H1 (cell line): ENCODE measurements around the gene USP36. TPM values are rescaled to one million over a fixed set of nuclear protein-coding genes. Genes with fewer than 3 reads are reported as not detected.

Experiments used
- polyA plus RNA-seq, 7 experiments: library from polyadenylated mRNA; depleted of rRNA in 3 of 7; stranded (reverse) in 5 of 7; unstranded in 2 of 7; fragments of >200 nt in 5 of 7; fragments of 200-250 nt in 2 of 7; gene quantifications; 1 replicate in 5 of 7; 2 replicates in 1 of 7; 4 replicates in 1 of 7; pipeline versions ENCODE4 v1.2.1 to v1.2.3, GENCODE V29; 2011 to 2013; ENCODE audit warnings: missing spikeins in 2 of 7, mixed read lengths in 2 of 7
- total RNA-seq: library from RNA; stranded (reverse); fragmentation: NEBNext Ultra II Directional; extraction: Animal tissue kit (Norgen Biotek cat#: 25700); gene quantifications from 2 replicates; pipeline ENCODE4 v1.2.1, GENCODE V29; 2021

The USP36 gene
- total and polyA plus RNA-seq, 2 of the 8 experiments (the other 6 are each of a cell fraction or from before 2014, with no cell fraction given) = 40.7 to 67.7 TPM

Other genes with a start within 250 kb of the USP36 start
- gene CYTH1, start 58.5 kb downstream of the USP36 start, total RNA-seq = 14.7 and 14.8 TPM in 2 replicates
- gene CYTH1, start 58.5 kb downstream of the USP36 start, polyA plus RNA-seq (2011; rRNA removed) = 12.8 and 13.8 TPM in 2 replicates
- 1.4 and 2.0 TPM in 2 replicates for gene CEP295NL, start 62.4 kb upstream of the USP36 start, total RNA-seq
- 0.05 and 0.06 TPM in 2 replicates for gene CEP295NL, start 62.4 kb upstream of the USP36 start, polyA plus RNA-seq (2011; rRNA removed)
- gene TIMP2, start 84.6 kb upstream of the USP36 start, total RNA-seq = 42.7 and 43.3 TPM in 2 replicates
- 18.2 and 21.5 TPM in 2 replicates for gene TIMP2, start 84.6 kb upstream of the USP36 start, polyA plus RNA-seq (2011; rRNA removed)
- gene LGALS3BP, start 139.1 kb upstream of the USP36 start, total RNA-seq = 53.8 and 56.1 TPM in 2 replicates
- gene LGALS3BP, start 139.1 kb upstream of the USP36 start, polyA plus RNA-seq (2011; rRNA removed) = 61.6 and 87.5 TPM in 2 replicates
- gene CANT1, start 168.9 kb upstream of the USP36 start, total RNA-seq = 30.7 and 32.6 TPM in 2 replicates
- 23.0 and 28.3 TPM in 2 replicates for gene CANT1, start 168.9 kb upstream of the USP36 start, polyA plus RNA-seq (2011; rRNA removed)
- gene C1QTNF1, start 183.4 kb upstream of the USP36 start, total RNA-seq = 2.5 and 3.5 TPM in 2 replicates
- 1.5 and 2.1 TPM in 2 replicates for gene C1QTNF1, start 183.4 kb upstream of the USP36 start, polyA plus RNA-seq (2011; rRNA removed)
- 30.6 and 36.1 TPM in 2 replicates for gene ENGASE, start 234.0 kb upstream of the USP36 start, total RNA-seq
- 9.3 and 18.8 TPM in 2 replicates for gene ENGASE, start 234.0 kb upstream of the USP36 start, polyA plus RNA-seq (2011; rRNA removed)